HEK293 (cell line): ENCODE data around the gene HMCN2.

Experiments
- CTCF ChIP-seq: fragments of 450-650 bp; formaldehyde crosslinking; IDR thresholded peaks from 2 replicates; pipeline ENCODE4 v1.5.1; 2016; ENCODE audit warnings: missing biosample characterization, missing genetic modification characterization
- PRDM2 ChIP-seq: fragments of 450-650 bp; formaldehyde crosslinking; IDR thresholded peaks from 2 replicates; pipeline ENCODE4 v1.5.1; 2016; ENCODE audit warnings: missing biosample characterization, missing genetic modification characterization, borderline replicate concordance
- ZNF768 ChIP-seq: fragments of 450-650 bp; formaldehyde crosslinking; IDR thresholded peaks from 2 replicates; pipeline ENCODE4 v1.5.1; 2018; ENCODE audit warnings: missing biosample characterization, mild to moderate bottlenecking, missing genetic modification characterization

GRCh38 chr9:130346431-130346830 lies 80.9 kb downstream of the HMCN2 start:
- TF ChIP-seq ZNF768 (tag by site-specific recombination) (no peak), CTCF (tag by site-specific recombination) (no peak), PRDM2 (tag by site-specific recombination) (no peak)
